ENCODE data around the gene CAMK4. TPM values are rescaled to one million over a fixed set of nuclear protein-coding genes. Genes with fewer than 3 reads are reported as not detected.
"Not testable (repeated sequence)": the region's sequence is repeated elsewhere in the genome, so short reads cannot be mapped to it uniquely, and the experiment has no call there.

The CAMK4 gene
- total and polyA plus RNA-seq, 10 donors = 0.90 to 22.3 (median 12.6) TPM

DNA sequence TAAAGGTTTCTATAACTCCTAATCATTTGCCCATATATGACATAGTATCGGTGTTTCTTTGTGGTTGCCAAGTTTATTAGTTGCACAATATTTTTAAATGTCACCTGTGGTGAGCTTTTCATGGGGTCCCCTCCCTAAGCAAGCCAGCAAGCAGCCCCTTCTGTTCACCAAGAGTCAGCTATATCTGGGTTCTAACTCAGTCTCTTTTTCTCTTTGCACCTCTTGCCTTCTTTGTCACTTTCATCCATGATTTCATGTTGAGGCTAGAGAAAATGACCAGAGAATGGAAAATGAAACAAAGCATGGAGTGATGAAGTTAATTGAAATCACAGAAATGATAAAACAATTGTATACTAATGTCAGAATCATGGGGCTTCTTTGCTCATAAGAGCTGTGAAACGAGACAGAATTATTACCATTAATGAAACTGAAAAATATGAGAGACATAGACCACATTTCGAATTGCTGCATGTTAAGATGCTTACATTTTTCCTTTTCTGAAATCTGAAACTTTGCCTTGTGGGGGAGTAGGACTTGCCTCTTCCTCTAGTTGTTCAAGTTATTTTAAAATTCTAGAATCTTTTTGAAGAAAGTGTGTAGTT, 75.7 kb downstream of the CAMK4 start:
- Histone ChIP-seq H3K27me3 (replicated peaks in 1 of 7) (no peaks in the 10 kb centered on the region), H3K36me3 (no peaks in the 10 kb centered on the region), H3K27ac (no peak overlapping the region), H3K4me3 (no peak overlapping the region), H3K9me3 (peaks cover 0 to 13% (median 4%) of the 10 kb centered on the region in 8 donors), H3K4me1 (no peaks in the 10 kb centered on the region)
- DNase-seq = no peak
- 63 to 76% (median 70%) methylated on average over 3 of the region's 3 CpGs for WGBS, 5 donors
- intact Hi-C loops (cut with DNase I; ENCODE audit: low total_unique reads) = no loop called here
- TF ChIP-seq, protein P1, sequence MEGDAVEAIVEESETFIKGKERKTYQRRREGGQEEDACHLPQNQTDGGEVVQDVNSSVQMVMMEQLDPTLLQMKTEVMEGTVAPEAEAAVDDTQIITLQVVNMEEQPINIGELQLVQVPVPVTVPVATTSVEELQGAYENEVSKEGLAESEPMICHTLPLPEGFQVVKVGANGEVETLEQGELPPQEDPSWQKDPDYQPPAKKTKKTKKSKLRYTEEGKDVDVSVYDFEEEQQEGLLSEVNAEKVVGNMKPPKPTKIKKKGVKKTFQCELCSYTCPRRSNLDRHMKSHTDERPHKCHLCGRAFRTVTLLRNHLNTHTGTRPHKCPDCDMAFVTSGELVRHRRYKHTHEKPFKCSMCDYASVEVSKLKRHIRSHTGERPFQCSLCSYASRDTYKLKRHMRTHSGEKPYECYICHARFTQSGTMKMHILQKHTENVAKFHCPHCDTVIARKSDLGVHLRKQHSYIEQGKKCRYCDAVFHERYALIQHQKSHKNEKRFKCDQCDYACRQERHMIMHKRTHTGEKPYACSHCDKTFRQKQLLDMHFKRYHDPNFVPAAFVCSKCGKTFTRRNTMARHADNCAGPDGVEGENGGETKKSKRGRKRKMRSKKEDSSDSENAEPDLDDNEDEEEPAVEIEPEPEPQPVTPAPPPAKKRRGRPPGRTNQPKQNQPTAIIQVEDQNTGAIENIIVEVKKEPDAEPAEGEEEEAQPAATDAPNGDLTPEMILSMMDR (IDR thresholded peaks at IDR 0.05 in 8 of 11, conservative IDR thresholded peaks at IDR 0.05 in 3 of 11) = no peak
- TF ChIP-seq POLR2A (IDR thresholded peaks at IDR 0.05) (no peak), POLR2AphosphoS5 (IDR thresholded peaks at IDR 0.05) (no peak)

DNA sequence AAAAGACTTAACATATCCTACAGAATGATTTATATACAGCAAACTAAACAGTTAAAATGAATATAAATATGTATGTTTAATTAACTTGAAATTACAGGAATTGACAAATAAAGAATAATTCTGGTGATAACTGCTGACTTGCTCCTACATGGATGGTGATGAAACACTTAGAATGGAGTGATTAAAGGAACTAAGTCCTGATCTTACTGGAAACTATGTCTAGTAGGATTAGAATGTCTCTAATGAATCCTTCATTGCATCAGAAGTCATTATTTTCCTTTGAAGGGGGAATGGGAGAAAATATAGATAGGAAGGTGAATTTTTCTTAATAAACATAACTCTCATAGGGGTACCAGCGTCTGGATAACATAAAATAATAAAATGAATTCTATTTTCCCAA, 77.1 kb downstream of the CAMK4 start:
- TF ChIP-seq, protein P1 (IDR thresholded peaks at IDR 0.05 in 8 of 11, conservative IDR thresholded peaks at IDR 0.05 in 3 of 11) = no peak
- TF ChIP-seq POLR2A (IDR thresholded peaks at IDR 0.05) (no peak), POLR2AphosphoS5 (IDR thresholded peaks at IDR 0.05) (no peak)
- intact Hi-C loops (cut with DNase I; ENCODE audit: low total_unique reads) = no loop called here

DNA sequence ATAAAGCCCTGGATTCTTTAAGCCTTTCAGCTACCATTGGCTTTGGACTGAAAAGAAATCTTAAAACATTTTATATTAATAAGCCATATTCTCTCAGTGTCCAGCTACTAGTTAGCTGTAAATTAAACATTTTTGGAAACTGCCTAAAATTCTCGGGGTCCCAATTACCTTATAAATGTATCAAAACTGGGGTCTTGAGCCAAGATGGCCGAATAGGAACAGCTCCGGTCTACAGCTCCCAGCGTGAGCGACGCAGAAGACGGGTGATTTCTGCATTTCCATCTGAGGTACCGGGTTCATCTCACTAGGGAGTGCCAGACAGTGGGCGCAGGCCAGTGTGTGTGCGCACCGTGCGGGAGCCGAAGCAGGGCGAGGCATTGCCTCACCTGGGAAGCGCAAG, 77.9 kb downstream of the CAMK4 start:
- DNase-seq; H3K27me3 ChIP-seq (replicated peaks in 1 of 7); H3K4me1 ChIP-seq; H3K4me3 ChIP-seq; H3K36me3 ChIP-seq; H3K27ac ChIP-seq; intact Hi-C loops (cut with DNase I; ENCODE audit: low total_unique reads): not testable (repeated sequence)
- peaks cover 0 to 13% (median 4%) of the 10 kb centered on the region in 8 donors for H3K9me3 ChIP-seq
- 93 to 98% (median 94%) methylated on average over 9 to 15 of the region's 15 CpGs for WGBS, 5 donors

More for the DNA sequence above, 77.1 kb downstream of the CAMK4 start:
- WGBS, 5 donors = 70 to 84% (median 81%) methylated on average over 1 of the region's 1 CpG
- no peaks in the 10 kb centered on the region for H3K36me3 ChIP-seq
- no peak overlapping the region for H3K27ac ChIP-seq
- H3K4me3 ChIP-seq = no peak overlapping the region
- H3K4me1 ChIP-seq = no peaks in the 10 kb centered on the region
- H3K9me3 ChIP-seq = peaks cover 0 to 13% (median 4%) of the 10 kb centered on the region in 8 donors
- no peak for DNase-seq
- H3K27me3 ChIP-seq (replicated peaks in 1 of 7) = no peaks in the 10 kb centered on the region

DNA sequence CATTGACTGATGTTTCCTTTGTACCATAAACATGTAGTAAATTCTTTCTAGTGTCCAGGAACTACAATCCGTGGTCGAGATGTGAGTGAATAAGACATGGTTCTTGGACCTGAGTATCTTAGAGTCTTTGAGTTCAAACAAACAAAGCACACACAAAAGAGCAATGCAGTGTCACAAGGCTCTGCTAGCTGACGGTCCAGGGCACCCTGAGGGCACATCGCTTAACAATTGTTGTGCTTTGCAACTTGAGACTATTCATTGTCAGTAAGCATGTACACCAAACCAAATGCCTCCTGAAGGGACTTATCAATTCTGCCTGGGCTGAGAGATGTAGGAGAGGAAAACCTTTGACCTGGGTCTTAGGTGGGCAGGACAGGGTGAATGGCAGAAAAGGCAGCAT, 84.8 kb downstream of the CAMK4 start:
- H3K36me3 ChIP-seq = no peaks in the 10 kb centered on the region
- no peak overlapping the region for H3K27ac ChIP-seq
- no peak overlapping the region for H3K4me3 ChIP-seq
- WGBS, 5 donors = 71 to 83% (median 81%) methylated on average over 4 of the region's 4 CpGs
- no peaks in the 10 kb centered on the region for H3K27me3 ChIP-seq (replicated peaks in 1 of 7)
- TF ChIP-seq, protein P1 (IDR thresholded peaks at IDR 0.05 in 8 of 11, conservative IDR thresholded peaks at IDR 0.05 in 3 of 11) = no peak
- intact Hi-C loops (cut with DNase I; ENCODE audit: low total_unique reads) = no loop called here
- no peak for DNase-seq
- H3K9me3 ChIP-seq = no peaks in the 10 kb centered on the region
- H3K4me1 ChIP-seq = no peaks in the 10 kb centered on the region

DNA sequence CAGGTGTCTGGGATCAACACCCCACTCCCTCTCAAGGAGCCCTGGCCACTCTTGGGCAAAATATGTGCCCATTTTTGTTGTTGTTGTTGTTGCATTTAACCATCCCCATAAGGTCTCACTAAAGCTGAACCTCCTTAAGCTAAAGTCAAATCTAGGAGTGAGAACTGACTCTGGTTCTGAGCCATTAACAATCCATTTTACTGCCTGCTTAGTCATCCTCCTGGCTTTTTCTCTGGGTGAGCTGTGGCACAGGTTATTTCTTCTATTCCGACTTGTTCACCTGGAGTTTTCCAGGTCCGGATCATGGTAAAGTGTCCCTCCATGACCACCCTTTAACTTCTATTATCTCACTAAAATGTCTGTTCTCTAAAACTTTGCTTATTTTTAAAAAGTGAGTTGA, 85.2 kb downstream of the CAMK4 start:
- TF ChIP-seq, protein P1 (IDR thresholded peaks at IDR 0.05 in 8 of 11, conservative IDR thresholded peaks at IDR 0.05 in 3 of 11) = no peak
- no peak for TF ChIP-seq POLR2A (IDR thresholded peaks at IDR 0.05)
- TF ChIP-seq POLR2AphosphoS5 (IDR thresholded peaks at IDR 0.05) = no peak
- 90 to 99% (median 95%) methylated on average over 2 of the region's 2 CpGs for WGBS, 5 donors

More for the DNA sequence above, 85.2 kb downstream of the CAMK4 start:
- H3K4me3 ChIP-seq = no peak overlapping the region
- H3K27ac ChIP-seq = no peak overlapping the region
- intact Hi-C loops (cut with DNase I; ENCODE audit: low total_unique reads) = no loop called here
- no peaks in the 10 kb centered on the region for H3K4me1 ChIP-seq
- H3K27me3 ChIP-seq (replicated peaks in 1 of 7) = no peaks in the 10 kb centered on the region
- no peak for DNase-seq
- H3K36me3 ChIP-seq = no peaks in the 10 kb centered on the region
- no peaks in the 10 kb centered on the region for H3K9me3 ChIP-seq
